NCI-H1436 (cell line): ENCODE results near the gene RGS3.

Experiments used
- DNase-seq: peaks from one replicate; lab custom pipeline; 2025; lab: John Stamatoyannopoulos, UW

The RGS3 gene

DNA sequence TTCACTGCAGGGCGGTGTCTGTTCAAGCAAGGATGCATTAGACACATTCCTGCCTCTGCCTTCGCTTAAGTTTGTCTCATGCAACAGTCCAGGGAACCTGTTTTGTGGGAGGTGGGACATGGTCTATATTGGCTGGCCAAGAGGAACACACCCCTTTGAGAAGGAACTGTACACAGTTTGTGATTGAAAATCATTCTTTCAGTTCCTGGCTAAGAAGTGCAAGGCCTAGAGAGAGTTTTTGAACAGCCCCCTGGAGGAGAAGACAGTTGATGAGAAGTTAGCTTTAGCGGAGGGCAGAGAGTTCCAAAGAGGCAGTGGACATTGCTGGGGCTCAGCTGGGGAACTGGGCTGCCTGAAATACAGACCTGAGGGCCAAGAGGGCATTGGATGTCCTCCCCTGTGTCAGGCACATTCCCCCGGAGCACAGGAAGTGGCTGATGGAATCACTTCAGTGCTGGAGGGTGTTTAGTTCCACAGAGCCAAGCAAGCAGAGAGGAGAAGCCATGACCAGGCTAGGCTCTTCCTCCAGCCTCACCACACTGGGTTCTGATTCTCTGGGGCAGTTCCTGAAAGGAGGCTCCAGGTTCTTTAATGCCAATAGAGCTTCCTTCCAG, 66.6 kb downstream of the RGS3 start:
- no peak for DNase-seq

- no peak for DNase-seq
These were observed 67.4 kb downstream of the RGS3 start for GRCh38 chr9:113530942-113531341.

GRCh38 chr9:113531919-113532808, 68.6 kb downstream of the RGS3 start:
- no peak for DNase-seq

DNA sequence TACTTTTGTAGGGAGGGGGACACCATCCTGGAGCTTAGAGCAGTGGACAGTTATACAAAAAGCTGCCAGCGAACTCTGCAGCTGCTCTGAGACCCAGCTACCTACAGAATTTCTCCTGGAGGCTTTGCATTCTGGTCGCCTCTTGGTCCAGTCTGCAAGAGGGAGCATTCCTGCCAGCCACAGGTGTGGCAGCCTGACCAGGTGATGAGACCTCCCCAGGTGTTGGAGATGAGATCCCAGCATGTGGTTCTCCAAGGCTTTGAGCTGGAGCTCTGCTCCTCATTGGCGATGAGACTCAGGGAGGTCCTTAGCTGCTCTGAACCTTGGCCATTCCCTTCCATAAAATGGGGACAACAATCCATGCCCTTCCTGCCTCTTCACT, 69.3 kb downstream of the RGS3 start:
- DNase-seq, result no peak

DNA sequence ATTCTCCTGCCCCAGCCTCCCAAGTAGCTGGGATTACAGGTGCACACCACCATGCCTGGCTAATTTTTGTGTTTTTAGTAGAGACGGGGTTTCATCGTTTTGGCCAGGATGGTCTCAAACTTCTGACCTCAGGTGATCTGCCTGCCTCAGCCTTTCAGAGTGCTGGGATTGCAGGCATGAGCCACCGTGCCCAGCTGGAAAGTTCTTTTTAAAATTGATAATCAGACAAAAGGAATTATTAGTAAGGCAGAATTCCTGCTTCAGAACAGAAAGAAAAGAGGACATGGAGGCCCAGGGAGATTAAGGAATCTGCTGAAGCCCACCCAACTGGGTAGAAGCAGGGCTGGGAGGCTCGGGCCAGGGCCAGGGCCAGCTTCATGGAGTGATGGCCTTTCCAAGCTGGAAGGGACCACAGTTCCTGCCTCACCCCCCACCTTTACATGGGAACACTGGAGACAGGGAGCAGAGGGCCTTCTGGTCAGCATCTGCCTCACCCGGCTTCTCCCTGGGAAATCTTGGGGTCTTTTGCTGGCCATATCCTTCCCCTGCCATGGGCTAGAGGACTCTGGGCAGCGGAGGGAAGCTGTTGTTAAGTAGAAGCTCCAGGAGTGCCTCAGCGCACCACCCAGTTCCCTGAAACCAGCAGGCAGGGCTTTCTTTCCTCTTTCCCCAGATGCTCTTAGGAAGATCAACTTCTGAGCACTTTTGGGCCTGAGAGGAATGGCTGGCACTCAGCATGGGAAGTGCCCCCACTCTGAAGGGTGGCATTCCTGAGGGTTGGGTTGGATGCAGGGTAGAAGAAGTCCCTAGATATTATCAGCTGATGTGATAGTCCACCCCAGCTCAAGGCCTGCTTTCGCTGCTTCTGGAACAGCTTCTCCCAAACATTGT, 70.1 kb downstream of the RGS3 start:
- no peak for DNase-seq

GRCh38 chr9:113535756-113536155, 72.2 kb downstream of the RGS3 start:
- no peak for DNase-seq

- no peak for DNase-seq
These were observed 72.6 kb downstream of the RGS3 start for GRCh38 chr9:113536166-113536482.

DNA sequence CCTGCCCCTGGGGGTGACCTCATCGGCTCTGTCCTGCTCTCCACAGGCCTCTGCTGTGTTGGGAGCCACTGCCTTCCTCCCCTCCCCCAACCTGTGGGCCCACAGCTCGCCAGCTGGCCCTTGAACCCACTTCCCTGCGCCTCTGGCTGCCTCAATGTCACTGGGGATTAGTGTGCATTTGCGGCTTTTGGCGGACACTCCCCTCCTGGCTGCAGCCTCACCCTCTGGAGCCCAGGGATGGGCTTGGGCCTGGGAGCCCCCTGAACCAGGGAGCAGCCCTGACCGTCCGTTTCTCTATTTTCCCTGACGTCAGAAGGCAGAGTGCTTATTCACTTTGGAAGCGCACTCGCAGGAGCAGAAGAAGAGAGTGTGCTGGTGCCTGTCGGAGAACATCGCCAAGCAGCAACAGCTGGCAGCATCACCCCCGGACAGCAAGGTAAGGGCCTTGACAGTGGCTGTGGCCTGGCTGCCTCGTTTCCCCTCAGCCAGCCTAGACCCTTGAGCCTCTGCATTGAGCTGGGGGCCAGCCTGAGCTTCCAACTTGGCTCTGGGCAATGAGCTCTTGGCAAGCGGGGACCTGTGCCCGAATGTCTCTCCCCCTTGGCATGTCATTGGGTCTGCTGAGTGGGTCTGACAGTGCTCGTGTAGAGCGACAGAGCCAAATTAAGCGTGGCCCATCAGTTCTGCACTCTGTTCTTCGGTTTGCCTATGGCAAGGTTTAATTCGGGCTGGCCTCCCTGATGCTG, 73.1 kb downstream of the RGS3 start:
- DNase-seq, result no peak

- no peak for DNase-seq
These were observed 73.8 kb downstream of the RGS3 start for GRCh38 chr9:113537229-113537810.

DNA sequence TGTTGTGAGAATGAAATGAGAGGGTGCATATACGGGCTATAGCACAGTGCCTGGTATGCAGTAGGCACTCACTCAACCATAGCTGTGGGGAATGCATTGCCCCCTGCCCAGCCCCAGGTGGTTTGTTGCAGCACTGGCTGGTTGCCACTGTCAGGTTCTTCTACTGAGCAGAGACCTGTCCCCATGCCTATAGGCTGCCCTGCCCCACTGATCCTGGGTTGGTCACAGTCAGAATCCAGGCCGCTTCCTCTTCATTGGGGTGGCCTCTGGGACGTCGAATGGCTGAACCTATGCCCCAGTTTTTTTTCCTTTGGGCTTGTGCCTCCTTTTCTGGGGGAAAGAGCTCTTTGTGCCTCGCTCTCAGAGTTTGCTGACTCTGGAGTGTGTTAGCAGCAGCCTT, 74.6 kb downstream of the RGS3 start:
- DNase-seq, result no peak

GRCh38 chr9:113538701-113539430, 75.3 kb downstream of the RGS3 start:
- no peak for DNase-seq

GRCh38 chr9:113540466-113540865, 76.9 kb downstream of the RGS3 start:
- DNase-seq, result no peak

GRCh38 chr9:113541019-113541900, 77.7 kb downstream of the RGS3 start:
- no peak for DNase-seq

DNA sequence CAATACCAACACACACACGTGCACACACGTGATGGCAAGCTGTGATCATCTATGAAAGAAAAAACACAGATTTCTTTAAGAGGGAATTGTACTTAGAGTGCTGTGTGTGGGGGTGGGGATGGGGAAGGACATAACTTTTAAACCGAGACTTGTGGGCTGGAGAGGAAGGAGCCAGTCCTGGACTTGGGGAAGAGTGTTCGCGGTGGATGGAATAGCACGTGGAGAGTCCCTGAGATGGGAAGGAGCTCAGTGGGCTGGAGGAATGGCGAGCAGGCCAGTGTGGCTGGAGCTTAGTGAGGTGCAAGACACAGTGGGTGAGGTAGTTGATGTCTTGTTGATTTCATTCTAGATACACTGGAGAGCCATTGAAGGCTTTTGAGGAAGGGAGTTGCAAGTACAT, 78.5 kb downstream of the RGS3 start:
- DNase-seq, result no peak

DNA sequence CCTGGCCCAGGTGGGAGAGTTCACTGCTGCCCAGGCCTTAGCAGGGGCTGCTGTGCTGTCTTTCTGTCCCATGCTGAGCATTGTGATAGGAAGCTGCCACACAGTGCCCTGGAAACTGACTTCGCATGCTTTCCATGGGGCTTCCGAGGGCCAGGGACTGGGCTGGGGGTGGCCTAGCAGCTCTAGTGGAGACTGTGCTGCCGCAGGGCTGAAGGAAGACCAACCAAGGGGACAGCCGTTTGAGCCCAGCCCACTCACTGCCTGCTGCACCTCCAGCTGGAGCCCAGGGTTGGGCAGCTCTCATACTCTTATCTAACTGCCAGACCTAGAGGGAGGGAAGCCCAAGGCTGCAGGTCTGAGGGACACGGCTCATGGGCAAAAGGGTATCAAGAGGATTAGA, 79.2 kb downstream of the RGS3 start:
- DNase-seq, result no peak

DNA sequence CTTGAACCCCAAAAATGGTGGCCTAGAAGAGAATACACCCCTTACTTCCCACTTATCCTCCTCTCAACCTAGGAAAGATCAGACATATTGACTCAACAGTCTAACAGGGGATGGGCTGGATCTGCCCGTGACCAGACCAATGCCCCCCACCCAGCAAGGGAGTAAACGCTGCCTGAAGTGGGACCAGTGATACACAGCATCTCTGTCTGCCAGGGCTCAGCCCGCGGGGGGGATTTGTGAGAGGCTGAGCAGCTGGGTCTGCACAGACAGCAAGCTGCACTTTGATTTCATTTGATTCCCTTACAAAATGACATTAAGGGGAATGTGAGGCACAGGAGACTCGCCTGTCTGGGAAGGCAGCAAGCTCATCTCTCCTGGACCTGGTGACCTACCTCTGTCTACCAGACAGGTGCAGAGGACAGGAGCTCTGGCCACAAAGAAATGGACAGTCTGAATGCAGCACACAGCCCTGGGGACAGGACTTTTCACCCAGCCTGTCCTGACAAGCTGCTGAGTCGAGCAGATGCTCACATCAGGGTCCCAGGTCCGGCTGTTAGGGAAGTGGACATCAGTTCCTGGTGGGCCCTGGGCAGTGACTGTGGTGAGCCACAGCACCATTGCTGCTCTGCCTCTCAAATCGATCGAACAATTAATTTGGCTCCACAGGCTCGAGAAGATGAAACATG, 79.9 kb downstream of the RGS3 start:
- DNase-seq, result no peak

DNA sequence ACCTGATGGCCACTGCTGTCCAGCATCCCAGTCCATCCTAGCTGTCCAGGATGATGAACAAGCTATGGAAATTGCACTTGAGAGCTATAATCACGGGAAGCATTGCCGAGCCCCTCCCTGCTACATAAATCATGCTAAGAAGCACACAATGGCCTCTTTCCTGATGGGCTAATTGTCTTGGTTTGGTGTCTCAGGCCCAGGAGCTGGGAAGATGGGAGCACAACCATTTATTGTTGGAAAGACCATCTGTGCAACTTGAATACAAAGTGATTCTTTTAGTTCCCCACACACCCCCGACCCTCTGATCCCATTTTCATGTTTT, 80.4 kb downstream of the RGS3 start:
- no peak for DNase-seq

- no peak for DNase-seq
These were observed 81.5 kb downstream of the RGS3 start for GRCh38 chr9:113545068-113545467.

GRCh38 chr9:113546566-113546965, 83.0 kb downstream of the RGS3 start:
- no peak for DNase-seq

DNA sequence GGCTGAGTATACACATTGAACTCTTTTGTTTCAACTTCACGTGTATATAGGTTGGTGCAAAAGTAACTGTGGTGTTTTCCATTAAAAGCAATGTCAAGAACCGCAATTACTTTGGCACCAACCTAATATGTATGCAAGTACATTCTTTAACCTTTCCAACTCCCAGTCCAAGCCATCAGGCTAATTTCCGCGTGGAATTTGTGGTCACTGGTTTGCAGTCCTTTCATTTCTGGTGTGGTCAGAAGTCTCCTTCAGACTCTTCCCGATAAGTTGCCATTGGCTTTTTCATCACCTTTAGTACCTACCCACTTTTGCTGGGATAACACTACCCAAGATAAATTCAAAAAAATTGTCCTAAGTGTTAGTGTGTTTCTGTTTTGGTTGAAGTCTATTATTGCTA, 84.0 kb downstream of the RGS3 start:
- no peak for DNase-seq
